GM21423 (cell line): ENCODE measurements around the gene ENTREP1.

Source experiments
- ATAC-seq: cut with Tn5 transposase; IDR thresholded peaks from one replicate; pipeline ENCODE4 v1.9.1; 2021; ENCODE audit warnings: mild to moderate bottlenecking, moderate library complexity; ENCODE audit not compliant: unreplicated experiment

The ENTREP1 gene

GRCh38 chr9:69319324-69320025 is 5.5 kb upstream of the ENTREP1 start:
- no peak for ATAC-seq

GRCh38 chr9:69322256-69322655 is 2.8 kb upstream of the ENTREP1 start:
- no peak for ATAC-seq

- no peak for ATAC-seq
Observed at GRCh38 chr9:69323861-69324260, 1.2 kb upstream of the ENTREP1 start.

- ATAC-seq, result peak; percentile 39
Observed at GRCh38 chr9:69325409-69326212, 596 bp downstream of the ENTREP1 start.

GRCh38 chr9:69326261-69326660 is 1.2 kb downstream of the ENTREP1 start:
- ATAC-seq, result no peak

- ATAC-seq, result no peak
Observed at GRCh38 chr9:69330580-69330979, 5.6 kb downstream of the ENTREP1 start.

- ATAC-seq, result no peak
Observed at GRCh38 chr9:69331444-69331843, 6.4 kb downstream of the ENTREP1 start.

- ATAC-seq, result no peak
Observed at GRCh38 chr9:69332067-69332685, 7.2 kb downstream of the ENTREP1 start.

GRCh38 chr9:69333716-69334115 is 8.7 kb downstream of the ENTREP1 start:
- no peak for ATAC-seq

GRCh38 chr9:69334317-69334716 is 9.3 kb downstream of the ENTREP1 start:
- no peak for ATAC-seq

GRCh38 chr9:69339620-69340019 is 14.6 kb downstream of the ENTREP1 start:
- ATAC-seq, result no peak

GRCh38 chr9:69340631-69341030 is 15.6 kb downstream of the ENTREP1 start:
- no peak for ATAC-seq

- ATAC-seq, result no peak
Observed at GRCh38 chr9:69342769-69343168, 17.8 kb downstream of the ENTREP1 start.

- no peak for ATAC-seq
Observed at GRCh38 chr9:69344459-69344858, 19.4 kb downstream of the ENTREP1 start.

- ATAC-seq, result no peak
Observed at GRCh38 chr9:69346596-69347390, 21.8 kb downstream of the ENTREP1 start.

- no peak for ATAC-seq
Observed at GRCh38 chr9:69347607-69348006, 22.6 kb downstream of the ENTREP1 start.

GRCh38 chr9:69351227-69351626 is 26.2 kb downstream of the ENTREP1 start:
- ATAC-seq, result no peak

GRCh38 chr9:69355232-69355631 is 30.2 kb downstream of the ENTREP1 start:
- ATAC-seq, result no peak

- no peak for ATAC-seq
Observed at GRCh38 chr9:69357030-69357775, 32.2 kb downstream of the ENTREP1 start.

- ATAC-seq, result no peak
Observed at GRCh38 chr9:69357821-69358220, 32.8 kb downstream of the ENTREP1 start.
